OCI-LY7 (cell line): ENCODE results near the gene SAMM50. TPM values are rescaled to one million over a fixed set of nuclear protein-coding genes. Genes with fewer than 3 reads are reported as not detected.

Experiments used
- BruUV-seq: library from RNA; stranded (reverse); fragments of 400-500 nt; replicated peaks from 2 replicates; lab custom pipeline; 2021; lab: Mats Ljungman, UMichigan
- CTCF ChIA-PET: fragments of 300-600 bp; sonication (Branson Sonifier 250); formaldehyde crosslinking; loops from one replicate; lab custom pipeline; 2022; ENCODE audit warnings: antibody characterized with exemption; ENCODE audit not compliant: unreplicated experiment; lab: Charles Lee
- POLR2A ChIA-PET: fragments of 300-600 bp; sonication (Branson Sonifier 250); formaldehyde crosslinking; loops from one replicate; lab custom pipeline; 2022; ENCODE audit warnings: antibody characterized with exemption; lab: Charles Lee
- DNase-seq: peaks from one replicate; pipeline ENCODE4 v3.0.0-alpha.2; 2015; ENCODE audit warnings: low spot score
- H2AFZ ChIP-seq: fragments of 200-600 bp; sonication (generic), shearing (Covaris generic); 2 replicates; pipeline ENCODE4 v1.6.1; 2014; ENCODE audit warnings: mild to moderate bottlenecking, antibody characterized with exemption, low read length, moderate library complexity
- H3K27ac ChIP-seq: fragments of 200-600 bp; sonication (generic); 2 replicates; pipeline ENCODE4 v1.5.1; 2014; ENCODE audit warnings: mixed run types, low read depth, mild to moderate bottlenecking, moderate library complexity, low read length, inconsistent platforms; ENCODE audit not compliant: poor library complexity, severe bottlenecking
- H3K36me3 ChIP-seq: fragments of 200-600 bp; sonication (generic); 2 replicates; pipeline ENCODE4 v1.6.1; 2014; ENCODE audit warnings: mild to moderate bottlenecking, antibody characterized with exemption, low read length, moderate library complexity, mixed read lengths; ENCODE audit not compliant: insufficient read depth
- H3K4me1 ChIP-seq: fragments of 200-600 bp; sonication (generic); 2 replicates; pipeline ENCODE4 v1.5.1; 2014; ENCODE audit warnings: mild to moderate bottlenecking, low read length; ENCODE audit not compliant: insufficient read depth, poor library complexity, severe bottlenecking
- H3K4me2 ChIP-seq: fragments of 200-600 bp; sonication (generic); 2 replicates; pipeline ENCODE4 v1.6.1; 2014; ENCODE audit warnings: mild to moderate bottlenecking, low read length
- H3K4me3 ChIP-seq: fragments of 200-600 bp; sonication (generic); 2 replicates; pipeline ENCODE4 v1.5.1; 2014; ENCODE audit warnings: mild to moderate bottlenecking, low read depth, low read length; ENCODE audit not compliant: poor library complexity, severe bottlenecking
- H3K79me2 ChIP-seq: fragments of 200-600 bp; sonication (generic); 2 replicates; pipeline ENCODE4 v1.6.1; 2016; ENCODE audit warnings: low read depth, mild to moderate bottlenecking, low read length, moderate library complexity, mixed read lengths; ENCODE audit not compliant: insufficient read depth
- H3K9me2 ChIP-seq: fragments of 200-600 bp; sonication (generic); 2 replicates; pipeline ENCODE4 v1.6.1; 2016; ENCODE audit warnings: mild to moderate bottlenecking, low read length, mixed read lengths; ENCODE audit not compliant: insufficient read depth
- H3K9me3 ChIP-seq: fragments of 200-600 bp; sonication (generic); 2 replicates; pipeline ENCODE4 v1.6.1; 2014; ENCODE audit warnings: mild to moderate bottlenecking, mixed run types, low read length, mixed read lengths
- H4K20me1 ChIP-seq: fragments of 200-600 bp; sonication (generic); 2 replicates; pipeline ENCODE4 v1.6.1; 2014; ENCODE audit warnings: mild to moderate bottlenecking, antibody characterized with exemption, low read length, moderate library complexity, mixed read lengths; ENCODE audit not compliant: insufficient read depth
- CTCF ChIP-seq: fragments of 200-600 bp; sonication (generic); conservative IDR thresholded peaks from 2 replicates; pipeline ENCODE4 v1.5.1; 2014; ENCODE audit warnings: mild to moderate bottlenecking, antibody characterized with exemption, low read length, moderate library complexity, mixed read lengths
- EZH2phosphoT487 ChIP-seq: fragments of 200-600 bp; sonication (generic); IDR thresholded peaks from 2 replicates; pipeline ENCODE4 v1.6.1; 2018; ENCODE audit warnings: low read depth, borderline replicate concordance, mild to moderate bottlenecking, mixed run types, antibody characterized with exemption, low read length, moderate library complexity, mixed read lengths
- intact Hi-C: fragments of 100-400 bp; cut with micrococcal nuclease; formaldehyde crosslinking; loops from one replicate; pipeline ENCODE4 v1.10.0; 2022; ENCODE audit not compliant: unreplicated experiment
- total RNA-seq, 2 experiments: library from RNA; depleted of rRNA in 1 of 2; stranded (reverse); fragments of >200 nt in 1 of 2; shearing (Covaris generic) in 1 of 2; gene quantifications; 2 replicates each; pipeline ENCODE4 v1.2.3, GENCODE V29; 2014 to 2022

The SAMM50 gene
- total RNA-seq, 2 experiments from 2014 or later: 34.6 to 72.9 TPM

DNA sequence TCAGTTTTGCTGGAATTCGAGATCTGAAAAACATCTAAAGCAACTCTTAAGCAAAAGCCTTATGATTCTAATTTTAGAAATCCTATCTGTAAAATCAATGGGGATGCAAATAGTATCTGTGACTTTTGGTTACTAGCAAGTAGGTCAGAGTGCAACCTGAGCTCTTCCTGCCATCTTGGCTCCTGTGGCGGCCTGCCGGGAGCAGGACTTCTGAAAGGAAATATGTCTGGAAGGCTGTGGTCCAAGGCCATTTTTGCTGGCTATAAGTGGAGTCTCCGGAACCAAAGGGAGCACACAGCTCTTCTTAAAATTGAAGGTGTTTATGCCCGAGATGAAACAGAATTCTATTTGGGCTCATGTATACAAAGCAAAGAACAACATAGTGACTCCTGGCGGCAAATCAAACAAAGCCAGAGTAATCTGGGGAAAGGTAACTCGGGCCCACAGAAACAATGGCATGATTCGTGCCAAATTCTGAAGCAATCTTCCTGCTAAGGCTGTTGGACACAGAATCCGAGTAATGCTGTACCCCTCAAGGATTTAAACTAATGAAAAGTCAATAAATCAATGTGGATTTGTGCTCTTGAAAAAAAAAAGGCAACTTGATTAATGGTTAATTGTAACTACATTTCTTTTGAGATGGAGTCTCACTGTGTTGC, 1.7 kb downstream of the SAMM50 start:
- no TSS peak for BruUV-seq
- Histone ChIP-seq H2AFZ (no peak overlapping the region), H3K4me2 (peak overlapping the region; percentile 98), H3K36me3 (peaks cover 4% of the 10 kb centered on the region; the same call in 1 of the 2 replicates), H3K4me3 (peak overlapping the region; percentile 86), H3K79me2 (peaks cover 77% of the 10 kb centered on the region), H3K4me1 (peaks cover 18% of the 10 kb centered on the region), H3K27ac (no peak overlapping the region), H3K9me3 (no peaks in the 10 kb centered on the region), H4K20me1 (peaks cover 8% of the 10 kb centered on the region; the same call in 1 of the 2 replicates), H3K9me2 (no peaks in the 10 kb centered on the region)
- no peak for DNase-seq
- TF ChIP-seq EZH2phosphoT487 (no peak), CTCF (no peak)
- intact Hi-C loops: no loop called here
- CTCF ChIA-PET: no interaction called here
- POLR2A ChIA-PET: no interaction called here

DNA sequence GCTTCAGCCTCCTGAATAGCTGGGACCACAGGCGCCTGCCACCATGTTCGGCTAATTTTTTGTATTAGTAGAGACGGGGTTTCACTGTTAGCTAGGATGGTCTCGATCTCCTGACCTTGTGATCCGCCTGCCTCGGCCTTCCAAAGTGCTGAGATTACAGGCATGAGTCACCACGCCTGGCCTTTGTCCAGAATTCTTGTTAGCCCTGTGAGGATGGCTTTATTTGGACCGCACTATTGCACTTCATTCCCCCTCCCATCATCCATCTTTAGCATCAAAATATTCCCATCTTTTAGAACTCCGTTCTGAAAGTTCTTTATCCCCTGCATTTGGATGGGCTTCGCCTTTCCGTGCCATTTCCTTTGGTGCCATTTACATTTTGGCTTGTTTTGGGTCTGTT, 2.6 kb downstream of the SAMM50 start:
- H3K79me2 ChIP-seq: peaks cover 82% of the 10 kb centered on the region
- no TSS peak for BruUV-seq

More for the DNA sequence above, 2.6 kb downstream of the SAMM50 start:
- ChIA-PET POLR2A (interaction anchor here (0.6 kb wide), 1 partner anchor 245 kb away, joined by 3 read pairs; no protein-coding TSS in a partner anchor), CTCF (no interaction called here)
- TF ChIP-seq EZH2phosphoT487: no peak
- TF ChIP-seq CTCF: no peak
- Histone ChIP-seq H4K20me1 (peaks cover 10% of the 10 kb centered on the region; the same call in 1 of the 2 replicates), H3K4me1 (peaks cover 18% of the 10 kb centered on the region), H3K4me3 (no peak overlapping the region), H3K4me2 (no peak overlapping the region), H3K36me3 (peaks cover 4% of the 10 kb centered on the region; the same call in 1 of the 2 replicates), H3K27ac (no peak overlapping the region), H3K9me3 (no peaks in the 10 kb centered on the region), H3K9me2 (no peaks in the 10 kb centered on the region), H2AFZ (no peak overlapping the region)
- intact Hi-C loops: no loop called here
- DNase-seq: no peak
